Right atrium auricular region (tissue), 2 donors: Measurements from ENCODE around the gene BMF. TPM values are rescaled to one million over a fixed set of nuclear protein-coding genes. Genes with fewer than 3 reads are reported as not detected.

Source experiments
- DNase-seq: peaks from one replicate; pipeline ENCODE4 v3.0.0-alpha.2; 2019; ENCODE audit warnings: low spot score
- H3K27ac ChIP-seq, 2 donors: fragments of 200-600 bp; sonication (generic); 1 replicate in 1 of 2; 2 replicates in 1 of 2; pipeline ENCODE4 v1.5.1; 2016 to 2019
- H3K27me3 ChIP-seq, 2 donors: fragments of 200-600 bp; sonication (generic); one replicate each; pipeline versions ENCODE4 v1.5.1 to v1.6.0; 2017 to 2019
- H3K36me3 ChIP-seq: fragments of 200-600 bp; sonication (generic); one replicate; pipeline ENCODE4 v1.5.1; 2016
- H3K4me1 ChIP-seq, 2 donors: fragments of 200-600 bp; sonication (generic); one replicate each; pipeline versions ENCODE4 v1.5.1 to v1.6.0; 2017 to 2019
- H3K4me3 ChIP-seq, 2 donors: fragments of 200-600 bp; sonication (generic); 1 replicate in 1 of 2; 2 replicates in 1 of 2; pipeline ENCODE4 v1.5.1; 2017 to 2019; ENCODE audit warnings: mild to moderate bottlenecking in 1 of 2, moderate library complexity in 1 of 2
- H3K9me3 ChIP-seq, 2 donors: fragments of 200-600 bp; sonication (generic); one replicate each; pipeline ENCODE4 v1.5.1; 2019
- CTCF ChIP-seq, 2 donors: fragments of 200-600 bp; sonication (generic); IDR thresholded peaks; one replicate each; pipeline ENCODE4 v1.5.1; 2019; ENCODE audit warnings: antibody characterized with exemption in 2 of 2
- total RNA-seq, 2 donors: library from RNA; depleted of rRNA; stranded (reverse); fragments of >200 nt; gene quantifications; one replicate each; pipeline ENCODE4 v1.1.0, GENCODE V29; 2016

BMF gene
- total RNA-seq, 2 donors from 2014 or later, result 1.3 to 3.0 TPM

- H3K27ac ChIP-seq, result peak overlapping the region; percentile 78 to 96
- no peaks in the 10 kb centered on the region for H3K27me3 ChIP-seq
- no peaks in the 10 kb centered on the region for H3K36me3 ChIP-seq
- no peak for TF ChIP-seq CTCF (IDR thresholded peaks at IDR 0.05)
- no peak for DNase-seq
- H3K9me3 ChIP-seq, result no peaks in the 10 kb centered on the region
- no peak overlapping the region for H3K4me3 ChIP-seq
- H3K4me1 ChIP-seq, result peaks cover 0 to 91% of the 10 kb centered on the region in 2 donors
These were observed 4.3 kb downstream of the BMF start for GRCh38 chr15:40104296-40104864.

GRCh38 chr15:40103864-40104271, 4.8 kb downstream of the BMF start:
- no peaks in the 10 kb centered on the region for H3K27me3 ChIP-seq
- H3K4me3 ChIP-seq, result no peak overlapping the region
- H3K36me3 ChIP-seq, result no peaks in the 10 kb centered on the region
- DNase-seq, result no peak
- no peak for TF ChIP-seq CTCF (IDR thresholded peaks at IDR 0.05)
- H3K4me1 ChIP-seq, result peaks cover 0 to 93% of the 10 kb centered on the region in 2 donors
- no peaks in the 10 kb centered on the region for H3K9me3 ChIP-seq
- H3K27ac ChIP-seq, result peak overlapping the region; percentile 78 to 96

GRCh38 chr15:40102897-40103858, 5.5 kb downstream of the BMF start:
- no peaks in the 10 kb centered on the region for H3K36me3 ChIP-seq
- peak; percentile 80 for DNase-seq
- no peak for TF ChIP-seq CTCF (IDR thresholded peaks at IDR 0.05)
- H3K9me3 ChIP-seq, result no peaks in the 10 kb centered on the region
- no peaks in the 10 kb centered on the region for H3K27me3 ChIP-seq
- peaks cover 0 to 97% of the 10 kb centered on the region in 2 donors for H3K4me1 ChIP-seq
- peak overlapping the region in 1 of 2 donors; percentile 7 for H3K4me3 ChIP-seq
- peak overlapping the region; percentile 78 to 96 for H3K27ac ChIP-seq

- H3K36me3 ChIP-seq, result no peaks in the 10 kb centered on the region
These were observed 7.5 kb downstream of the BMF start for GRCh38 chr15:40100947-40101905.

More at GRCh38 chr15:40100947-40101905, 7.5 kb downstream of the BMF start:
- no peak for TF ChIP-seq CTCF (IDR thresholded peaks at IDR 0.05)
- Histone ChIP-seq H3K9me3 (no peaks in the 10 kb centered on the region), H3K4me1 (peaks cover 0 to 93% of the 10 kb centered on the region in 2 donors), H3K27ac (peak overlapping the region; percentile 78 to 96), H3K27me3 (no peaks in the 10 kb centered on the region), H3K4me3 (no peak overlapping the region)
- no peak for DNase-seq
